Neural cell (in vitro differentiated cells): Measurements from ENCODE around the gene HOXB4. TPM values are rescaled to one million over a fixed set of nuclear protein-coding genes. Genes with fewer than 3 reads are reported as not detected.

ENCODE experiments used
- H2AFZ ChIP-seq: fragments of 200-600, 300-800 bp; sonication (generic), shearing (Covaris generic); 2 replicates; pipeline ENCODE4 v1.6.0; 2014; ENCODE audit warnings: low read depth, mild to moderate bottlenecking, antibody characterized with exemption, low read length, moderate library complexity
- H3F3A ChIP-seq: fragments of 200-600 bp; shearing (Covaris generic); 2 replicates; pipeline ENCODE4 v1.6.1; 2016; ENCODE audit warnings: mild to moderate bottlenecking, moderate library complexity, mixed read lengths, antibody characterized with exemption, low read length; ENCODE audit not compliant: insufficient read depth, poor library complexity, severe bottlenecking
- H3K27ac ChIP-seq: fragments of 200-600, 300-800 bp; sonication (generic), shearing (Covaris generic); 2 replicates; pipeline ENCODE4 v1.5.1; 2014; ENCODE audit warnings: mild to moderate bottlenecking, low read length, moderate library complexity
- H3K27me3 ChIP-seq: fragments of 300-800, 200-600 bp; sonication (generic), shearing (Covaris generic); 2 replicates; pipeline ENCODE4 v1.6.0; 2014; ENCODE audit warnings: mild to moderate bottlenecking, low read depth, low read length, moderate library complexity; ENCODE audit not compliant: insufficient read depth
- H3K36me3 ChIP-seq: fragments of 300-800, 200-600 bp; sonication (generic), shearing (Covaris generic); 2 replicates; pipeline ENCODE4 v1.5.1; 2014; ENCODE audit warnings: mild to moderate bottlenecking, antibody characterized with exemption, low read length, moderate library complexity; ENCODE audit not compliant: insufficient read depth
- H3K4me2 ChIP-seq: fragments of 300-800, 200-600 bp; sonication (generic), shearing (Covaris generic); 2 replicates; pipeline ENCODE4 v1.6.0; 2014; ENCODE audit warnings: mild to moderate bottlenecking, low read length
- H3K4me3 ChIP-seq: fragments of 300-800, 200-600 bp; sonication (generic), shearing (Covaris generic); 2 replicates; pipeline ENCODE4 v1.5.1; 2014; ENCODE audit warnings: mild to moderate bottlenecking, low read length, moderate library complexity
- H3K79me2 ChIP-seq: fragments of 200-600 bp; shearing (Covaris generic); replicated peaks from 2 replicates; pipeline ENCODE4 v1.6.0; 2014; ENCODE audit warnings: mild to moderate bottlenecking, low read length, moderate library complexity; ENCODE audit not compliant: insufficient read depth
- H3K9ac ChIP-seq: fragments of 300-800, 200-600 bp; sonication (generic), shearing (Covaris generic); 2 replicates; pipeline ENCODE4 v1.6.1; 2016; ENCODE audit warnings: mild to moderate bottlenecking, low read length, mixed read lengths
- H3K9me2 ChIP-seq: fragments of 200-600 bp; shearing (Covaris generic); 2 replicates; pipeline ENCODE4 v1.6.1; 2016; ENCODE audit warnings: mild to moderate bottlenecking, low read length, mixed read lengths; ENCODE audit not compliant: insufficient read depth
- H3K9me3 ChIP-seq: fragments of 200-600, 300-800 bp; sonication (generic), shearing (Covaris generic); 2 replicates; pipeline ENCODE4 v1.6.1; 2016; ENCODE audit warnings: mild to moderate bottlenecking, mixed run types, low read length, moderate library complexity, mixed read lengths
- H4K20me1 ChIP-seq: fragments of 200-600 bp; shearing (Covaris generic); 2 replicates; pipeline ENCODE4 v1.6.1; 2016; ENCODE audit warnings: mild to moderate bottlenecking, mixed run types; ENCODE audit not compliant: insufficient read depth
- CTCF ChIP-seq: fragments of 450-650 bp; IDR thresholded peaks from 2 replicates; pipeline ENCODE4 v1.5.1; 2014; ENCODE audit warnings: antibody characterized with exemption, mild to moderate bottlenecking, moderate library complexity; ENCODE audit not compliant: poor library complexity, severe bottlenecking
- EP300 ChIP-seq: fragments of 450-650 bp; conservative IDR thresholded peaks from 2 replicates; pipeline ENCODE4 v1.6.1; 2014; ENCODE audit warnings: antibody characterized with exemption, mild to moderate bottlenecking, moderate library complexity; ENCODE audit not compliant: poor library complexity, severe bottlenecking
- EZH2 ChIP-seq: fragments of 200-600, 300-800 bp; shearing (Covaris generic), sonication (generic); IDR thresholded peaks from 2 replicates; pipeline ENCODE4 v1.6.1; 2014; ENCODE audit warnings: antibody characterized with exemption, low read length, borderline replicate concordance, mild to moderate bottlenecking; ENCODE audit not compliant: insufficient read depth, poor library complexity, severe bottlenecking
- MXI1 ChIP-seq: fragments of 450-650 bp; conservative IDR thresholded peaks from 2 replicates; pipeline ENCODE4 v1.6.1; 2014; ENCODE audit warnings: antibody characterized with exemption, mild to moderate bottlenecking; ENCODE audit not compliant: poor library complexity, severe bottlenecking
- POLR2AphosphoS5 ChIP-seq: IDR thresholded peaks from 2 replicates; pipeline ENCODE4 v1.6.1; 2012
- RAD21 ChIP-seq: fragments of 450-650 bp; conservative IDR thresholded peaks from 2 replicates; pipeline ENCODE4 v1.6.1; 2014; ENCODE audit warnings: antibody characterized with exemption, mild to moderate bottlenecking, moderate library complexity
- REST ChIP-seq: IDR thresholded peaks from 2 replicates; pipeline ENCODE4 v1.6.1; 2012; ENCODE audit warnings: borderline replicate concordance
- SMC3 ChIP-seq: fragments of 450-650 bp; conservative IDR thresholded peaks from 2 replicates; pipeline ENCODE4 v1.6.1; 2014; ENCODE audit warnings: antibody characterized with exemption, mild to moderate bottlenecking, moderate library complexity; ENCODE audit not compliant: poor library complexity
- TAF1 ChIP-seq: IDR thresholded peaks from 2 replicates; pipeline ENCODE4 v1.6.1; 2012; ENCODE audit warnings: low read depth
- polyA plus RNA-seq: library from polyadenylated mRNA; depleted of rRNA; stranded (reverse); fragments of >200 nt; gene quantifications from 2 replicates; pipeline ENCODE4 v1.2.3, GENCODE V29; 2014

The HOXB4 gene
- polyA plus RNA-seq, 1 donor from 2014 or later = not detected

GRCh38 chr17:48549281-48549630, 28.9 kb downstream of the HOXB4 start:
- H3F3A ChIP-seq = no peaks in the 10 kb centered on the region
- no peaks in the 10 kb centered on the region for H3K9me3 ChIP-seq
- H3K4me2 ChIP-seq = no peak overlapping the region
- H3K36me3 ChIP-seq = no peaks in the 10 kb centered on the region
- H3K4me3 ChIP-seq = no peak overlapping the region
- TF ChIP-seq RAD21 (no peak), EZH2 (no peak), EP300 (no peak), MXI1 (no peak), SMC3 (no peak), CTCF (no peak)
- H3K27ac ChIP-seq = no peak overlapping the region
- H3K9me2 ChIP-seq = no peaks in the 10 kb centered on the region
- no peak overlapping the region for H3K9ac ChIP-seq
- no peaks in the 10 kb centered on the region for H4K20me1 ChIP-seq
- H2AFZ ChIP-seq = no peak overlapping the region
- H3K27me3 ChIP-seq = peaks cover 100% of the 10 kb centered on the region
- H3K79me2 ChIP-seq = no peaks in the 10 kb centered on the region

- Histone ChIP-seq H3K36me3 (no peaks in the 10 kb centered on the region), H3K4me3 (no peak overlapping the region), H3K9me3 (no peaks in the 10 kb centered on the region), H3K9ac (no peak overlapping the region), H3K4me2 (no peak overlapping the region), H3K27ac (no peak overlapping the region), H4K20me1 (no peaks in the 10 kb centered on the region), H3K9me2 (no peaks in the 10 kb centered on the region), H3K27me3 (peaks cover 100% of the 10 kb centered on the region), H2AFZ (no peak overlapping the region), H3F3A (no peaks in the 10 kb centered on the region), H3K79me2 (no peaks in the 10 kb centered on the region)
- TF ChIP-seq REST = no peak
- no peak for TF ChIP-seq MXI1
- no peak for TF ChIP-seq EP300
- no peak for TF ChIP-seq EZH2
- no peak for TF ChIP-seq CTCF
- no peak for TF ChIP-seq POLR2AphosphoS5
- no peak for TF ChIP-seq RAD21
- no peak for TF ChIP-seq TAF1
- no peak for TF ChIP-seq SMC3
Observed at GRCh38 chr17:48548523-48549280, 29.4 kb downstream of the HOXB4 start.
